ENCODE measurements around the gene CCL17.
"Not testable (repeated sequence)": the region's sequence is repeated elsewhere in the genome, so short reads cannot be mapped to it uniquely, and the experiment has no call there.

CCL17 gene

DNA sequence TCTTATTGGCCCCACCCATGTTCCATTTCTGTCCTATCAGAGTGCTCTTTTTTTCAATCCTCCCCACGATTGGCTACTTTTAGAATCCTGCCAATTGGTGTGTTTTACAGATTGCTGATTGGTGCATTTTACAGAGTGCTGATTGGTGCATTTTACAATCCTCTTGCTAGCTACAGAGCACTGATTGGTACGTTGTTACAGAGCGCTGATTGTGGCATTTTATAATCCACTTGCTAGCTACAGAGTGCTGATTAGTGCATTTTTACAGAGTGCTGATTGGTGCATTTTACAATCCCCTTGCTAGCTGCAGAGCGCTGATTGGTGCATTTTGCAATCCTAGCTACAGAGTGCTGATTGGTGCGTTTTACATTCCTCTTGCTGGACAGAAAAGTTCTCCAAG lies 9.5 kb upstream of the CCL17 start:
- no peak for FAIRE-seq
- no peak for DNase-seq (ENCODE audit: insufficient read length, low spot score)

DNA sequence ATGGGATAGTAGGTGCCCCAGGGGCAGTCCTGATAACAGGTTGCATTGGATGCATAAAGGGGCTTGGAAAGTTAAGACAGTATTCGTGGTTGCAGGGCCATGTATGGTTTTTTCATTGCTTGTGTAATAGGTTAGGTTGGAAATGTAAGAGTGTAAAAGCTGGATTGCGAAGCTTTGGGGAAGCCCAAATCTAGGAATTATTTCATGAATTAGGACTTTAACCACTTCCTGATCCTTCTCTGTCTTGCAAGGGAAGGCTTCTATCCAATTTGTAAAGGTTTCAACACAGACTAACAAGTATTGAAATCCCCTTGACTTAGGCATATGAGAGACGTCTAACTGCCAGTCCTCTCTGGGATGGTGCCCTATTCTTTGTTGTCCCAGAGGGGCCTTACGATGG lies 7.8 kb upstream of the CCL17 start:
- DNase-seq (ENCODE audit: insufficient read length, low spot score) (no peak), FAIRE-seq (no peak)

- not testable (repeated sequence) for FAIRE-seq; DNase-seq (ENCODE audit: insufficient read length, low spot score)
Measured at GRCh38 chr16:57397493-57397892, 7.1 kb upstream of the CCL17 start.

- no peak for DNase-seq (ENCODE audit: insufficient read length, low spot score)
- no peak for FAIRE-seq
Measured at GRCh38 chr16:57401943-57402640, 2.5 kb upstream of the CCL17 start.

DNA sequence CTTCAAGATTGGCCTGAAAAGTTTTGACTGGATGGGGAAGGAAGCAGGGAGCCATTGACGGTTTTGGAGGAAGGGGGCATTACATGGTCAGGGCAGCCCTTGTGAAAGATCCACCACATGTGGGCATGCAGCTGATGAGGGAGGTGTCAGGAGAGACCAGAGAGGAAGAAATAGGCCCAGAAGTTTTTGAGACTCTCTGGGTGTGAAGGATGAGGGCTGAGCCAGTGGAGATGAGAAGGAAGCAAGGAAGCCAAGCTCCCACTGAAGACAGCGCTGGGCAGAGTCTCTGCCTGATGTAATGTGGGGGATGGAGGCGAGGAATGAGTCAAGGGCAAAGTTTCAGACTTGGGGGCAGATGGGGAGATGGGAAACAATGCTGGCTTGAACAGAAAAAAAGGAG lies 530 bp downstream of the CCL17 start:
- no peak for FAIRE-seq
- DNase-seq (ENCODE audit: insufficient read length, low spot score) = no peak

- FAIRE-seq (no peak), DNase-seq (ENCODE audit: insufficient read length, low spot score) (no peak)
Measured at GRCh38 chr16:57406881-57407280, 2.3 kb downstream of the CCL17 start.

GRCh38 chr16:57407521-57408353 lies 3.2 kb downstream of the CCL17 start:
- FAIRE-seq = no peak

DNA sequence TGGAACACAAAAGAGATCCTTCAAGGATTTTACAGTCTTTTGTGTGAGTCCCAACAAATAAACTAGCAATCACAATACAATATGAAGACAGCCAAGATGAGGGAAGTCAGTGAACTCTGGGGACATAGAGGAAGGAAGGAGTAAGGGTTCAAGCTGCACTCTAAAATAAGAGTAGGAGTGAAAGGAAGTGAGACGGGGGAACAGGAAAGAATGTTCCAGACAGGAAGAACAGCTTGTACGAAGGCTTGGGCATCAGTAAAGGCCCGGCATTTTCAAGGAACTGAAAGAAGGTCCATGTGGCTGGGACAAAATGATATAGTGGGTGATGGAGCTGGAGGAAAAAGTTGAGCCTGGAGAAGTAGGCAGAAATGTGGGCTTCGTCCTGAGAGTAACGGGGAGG lies 4.5 kb downstream of the CCL17 start:
- FAIRE-seq (no peak), DNase-seq (ENCODE audit: insufficient read length, low spot score) (no peak)

More at GRCh38 chr16:57407521-57408353, 3.2 kb downstream of the CCL17 start:
- no peak for DNase-seq (ENCODE audit: insufficient read length, low spot score)

DNA sequence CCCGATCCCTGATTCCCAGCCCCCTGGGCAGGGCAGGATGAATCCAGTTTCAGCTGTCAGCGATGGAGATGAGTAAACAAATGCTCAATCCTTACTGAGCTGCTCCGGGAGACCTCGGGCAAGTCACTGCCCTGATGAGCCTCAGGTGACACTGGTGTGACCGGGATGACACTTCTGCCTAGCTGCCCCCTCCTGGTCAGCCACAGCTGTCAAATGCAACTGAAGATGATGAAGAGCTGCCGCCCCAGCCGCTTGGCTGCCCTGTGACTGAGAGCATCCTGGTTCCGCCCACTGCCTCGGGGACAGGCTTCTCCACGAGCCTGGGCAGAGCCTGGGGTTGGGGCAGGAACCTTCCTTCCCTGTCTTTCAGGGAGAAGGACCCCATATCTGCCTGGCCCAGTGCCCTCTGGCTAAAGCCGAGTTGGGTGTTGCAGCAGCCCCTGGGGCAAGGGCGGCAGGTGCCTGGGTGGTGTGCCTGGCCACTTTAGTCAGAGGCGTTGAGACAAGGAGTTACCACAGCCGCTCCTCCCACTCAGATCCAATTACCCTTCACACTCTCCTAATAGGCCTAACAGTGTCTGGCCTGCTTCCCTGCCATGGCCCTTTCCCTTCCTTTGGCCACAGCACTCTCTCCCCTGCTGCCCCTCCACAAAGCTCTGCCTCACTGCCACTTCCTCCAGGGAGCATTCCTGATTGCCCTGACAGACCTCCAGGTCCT lies 5.5 kb downstream of the CCL17 start:
- no peak for DNase-seq (ENCODE audit: insufficient read length, low spot score)

DNA sequence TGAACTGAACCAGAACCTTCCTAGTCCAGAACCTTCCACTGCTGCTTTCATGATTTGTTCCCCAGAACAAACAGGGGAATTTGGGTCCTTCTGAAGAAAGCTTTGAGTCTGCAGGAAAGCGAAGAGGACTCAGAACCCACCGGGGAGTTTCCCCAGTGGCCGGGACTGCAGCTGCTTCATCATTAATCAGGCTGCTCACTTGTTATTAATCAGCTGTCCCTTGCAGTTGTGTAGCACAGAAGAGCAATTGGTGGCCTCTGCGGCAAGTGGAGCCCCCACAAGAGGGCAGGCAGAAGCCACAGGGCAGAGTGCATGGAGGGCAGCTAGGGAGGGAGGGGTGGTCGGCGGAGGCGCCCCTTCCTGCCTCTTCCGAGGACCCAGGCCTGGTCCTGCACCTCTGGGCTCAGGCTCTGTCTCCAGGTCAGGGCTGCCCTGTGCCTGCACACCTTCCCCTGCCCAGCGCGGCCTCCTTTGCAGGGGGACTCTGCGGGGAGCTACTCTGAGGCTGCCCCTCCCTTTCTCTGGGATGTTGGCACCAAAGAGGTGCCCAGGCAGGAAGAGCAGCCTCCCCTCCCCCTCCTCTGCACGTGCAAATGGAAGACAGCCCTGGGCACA lies 6.9 kb downstream of the CCL17 start:
- FAIRE-seq = peak; percentile 47
- DNase-seq (ENCODE audit: insufficient read length, low spot score) = no peak

More for the DNA sequence above, 5.5 kb downstream of the CCL17 start:
- FAIRE-seq = no peak

DNA sequence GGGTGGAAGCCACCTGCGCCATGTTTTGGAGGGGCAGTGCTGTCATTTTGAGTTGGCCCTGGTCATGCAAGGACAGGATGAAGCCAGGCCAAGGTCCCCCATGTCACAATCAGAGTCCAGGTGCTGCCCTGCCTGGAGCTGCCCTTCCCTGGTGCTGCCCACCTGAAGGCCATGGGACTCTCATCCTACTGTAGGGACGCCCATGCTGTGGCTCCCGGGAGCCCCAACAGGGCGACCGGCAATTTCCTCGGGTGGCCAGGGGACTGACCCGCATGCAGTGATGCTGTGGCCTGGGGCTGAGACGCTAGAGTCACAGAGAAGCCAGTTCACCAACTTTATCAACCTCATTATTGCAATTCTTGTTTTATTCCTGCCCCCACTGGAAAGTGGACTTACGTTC lies 8.0 kb downstream of the CCL17 start:
- no peak for FAIRE-seq

DNA sequence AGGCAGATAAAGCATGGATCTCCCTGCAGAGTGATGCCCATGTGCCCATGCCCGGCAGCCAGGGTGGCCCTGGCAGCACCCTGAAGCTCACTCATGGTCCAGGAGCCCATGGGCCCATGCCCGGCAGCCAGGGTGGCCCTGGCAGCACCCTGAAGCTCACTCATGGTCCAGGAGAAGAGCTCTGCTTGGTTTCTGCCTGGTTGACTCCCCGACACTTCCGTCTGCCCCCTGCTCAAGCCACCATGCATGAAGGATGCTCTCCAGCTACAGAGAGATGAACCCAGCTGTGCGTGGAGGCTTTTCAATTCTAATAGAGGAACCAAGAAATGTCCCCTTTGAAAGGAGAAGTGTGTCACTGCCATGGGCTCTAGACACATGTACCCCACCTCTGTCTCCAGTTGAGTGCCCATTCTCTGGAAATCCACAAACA lies 8.7 kb downstream of the CCL17 start:
- FAIRE-seq = peak; percentile 74

More for the DNA sequence above, 8.0 kb downstream of the CCL17 start:
- no peak for DNase-seq (ENCODE audit: insufficient read length, low spot score)

DNA sequence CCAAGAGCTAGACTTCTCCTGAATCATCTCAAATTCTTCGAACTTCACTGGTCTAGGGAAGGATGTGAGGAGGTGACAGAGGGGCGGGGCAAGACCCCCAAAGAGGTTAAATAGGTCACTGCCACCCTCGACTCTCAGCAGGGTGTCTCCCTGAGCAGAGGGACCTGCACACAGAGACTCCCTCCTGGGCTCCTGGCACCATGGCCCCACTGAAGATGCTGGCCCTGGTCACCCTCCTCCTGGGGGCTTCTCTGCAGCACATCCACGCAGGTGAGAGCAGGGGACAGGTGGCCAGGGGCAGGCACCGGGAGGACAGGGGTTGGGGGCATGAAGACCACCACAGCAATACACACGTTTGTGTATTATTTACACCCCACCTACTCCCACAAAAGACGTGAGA lies 9.2 kb downstream of the CCL17 start:
- FAIRE-seq = no peak
- no peak for DNase-seq (ENCODE audit: insufficient read length, low spot score)

More for the DNA sequence above, 8.7 kb downstream of the CCL17 start:
- DNase-seq (ENCODE audit: insufficient read length, low spot score) = peak; percentile 53

DNA sequence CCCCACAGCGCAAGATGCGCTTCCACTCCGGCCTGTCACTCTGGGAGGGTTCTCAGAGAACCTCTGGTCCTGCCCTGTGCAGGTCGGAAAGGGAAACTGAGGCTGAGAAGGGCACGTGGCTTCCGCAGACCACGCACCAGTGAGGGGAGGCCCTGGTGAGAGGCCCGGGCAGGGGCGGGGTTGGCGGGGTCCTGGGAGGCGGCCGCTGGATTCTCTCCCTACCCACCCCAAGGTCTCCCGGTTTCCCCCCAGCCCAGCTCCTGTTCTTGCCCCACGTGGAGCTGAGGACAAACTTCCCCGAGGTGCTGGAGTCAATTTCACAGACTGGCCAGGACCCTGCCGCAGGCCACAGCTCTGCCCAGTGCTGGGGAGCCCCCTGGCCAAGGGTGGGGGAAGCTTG lies 11.5 kb downstream of the CCL17 start:
- FAIRE-seq (no peak), DNase-seq (ENCODE audit: insufficient read length, low spot score) (no peak)

GRCh38 chr16:57419506-57419905 lies 14.9 kb downstream of the CCL17 start:
- FAIRE-seq (no peak), DNase-seq (ENCODE audit: insufficient read length, low spot score) (no peak)

- DNase-seq (ENCODE audit: insufficient read length, low spot score) (no peak), FAIRE-seq (no peak)
Measured at GRCh38 chr16:57422026-57422944, 17.7 kb downstream of the CCL17 start.

DNA sequence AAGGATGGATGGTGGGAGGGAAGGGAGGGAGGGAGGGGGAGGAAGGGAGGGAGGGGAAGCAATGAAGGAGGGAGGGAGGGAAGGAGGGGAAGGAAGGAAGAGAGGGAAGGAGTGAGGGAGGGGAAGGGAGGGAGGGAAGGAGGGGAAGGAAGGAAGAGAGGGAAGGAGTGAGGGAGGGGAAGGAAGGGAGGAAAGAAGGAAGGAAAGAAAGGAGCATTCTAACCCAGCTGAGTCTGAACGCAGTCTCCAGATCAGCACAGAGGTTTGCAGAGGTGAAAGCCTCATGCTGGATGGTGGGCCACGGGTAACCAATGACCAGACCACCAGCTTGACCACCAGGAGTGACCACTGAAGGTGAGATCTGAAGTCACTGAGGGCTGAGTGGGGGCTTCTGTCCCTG lies 18.6 kb downstream of the CCL17 start:
- FAIRE-seq (no peak), DNase-seq (ENCODE audit: insufficient read length, low spot score) (no peak)

GRCh38 chr16:57424583-57424982 lies 20.0 kb downstream of the CCL17 start:
- FAIRE-seq (no peak), DNase-seq (ENCODE audit: insufficient read length, low spot score) (no peak)

DNA sequence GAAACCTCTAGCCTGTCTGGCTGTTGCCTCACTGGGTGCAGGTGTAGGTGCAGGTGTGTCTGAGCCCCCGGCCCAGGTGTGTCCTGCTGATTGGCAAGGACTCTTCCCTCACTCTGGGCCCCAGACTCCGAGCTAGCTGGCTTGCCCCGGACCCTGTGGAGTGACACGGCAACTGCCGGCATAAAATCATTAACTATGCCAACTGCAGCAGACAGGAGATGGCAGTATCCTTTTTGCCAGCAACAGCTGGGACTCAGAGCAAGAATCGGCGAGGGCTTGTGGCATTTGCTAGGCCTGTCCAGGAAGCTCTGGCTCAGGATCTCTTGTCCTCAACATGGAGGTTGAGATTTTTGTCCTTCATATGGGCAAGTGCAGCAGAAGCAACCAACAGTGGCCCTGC lies 21.8 kb downstream of the CCL17 start:
- FAIRE-seq (no peak), DNase-seq (ENCODE audit: insufficient read length, low spot score) (no peak)

DNA sequence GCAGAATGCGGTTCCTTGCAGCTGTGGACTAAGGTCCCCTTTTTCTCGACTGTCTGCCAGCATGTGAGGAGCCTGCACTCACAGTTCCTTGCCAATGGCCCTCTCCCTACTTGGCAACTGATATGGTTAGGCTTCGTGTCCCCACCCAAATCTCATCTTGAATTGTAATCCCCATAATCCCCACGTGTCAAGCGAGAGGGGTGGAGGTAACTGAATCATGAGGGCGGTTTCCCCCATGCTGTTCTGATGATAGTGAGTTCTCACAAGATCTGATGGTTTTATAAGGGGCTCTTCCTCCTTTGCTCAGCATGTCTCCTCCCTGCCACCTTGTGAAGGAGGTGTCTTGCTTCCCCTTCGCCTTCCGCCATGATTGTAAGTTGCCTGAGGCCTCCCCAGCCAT lies 22.7 kb downstream of the CCL17 start:
- FAIRE-seq = no peak

More for the DNA sequence above, 22.7 kb downstream of the CCL17 start:
- no peak for DNase-seq (ENCODE audit: insufficient read length, low spot score)

Measured in GM19239 (cell line).